SK-N-SH (cell line): Measurements from ENCODE around the gene MAGI2. TPM values are rescaled to one million over a fixed set of nuclear protein-coding genes. Genes with fewer than 3 reads are reported as not detected.
A peak's percentile ranks its signal among the peaks of the same experiment; 100 is the strongest.

Source experiments
- CTCF ChIA-PET: fragments of 300-600, 350-600 bp; formaldehyde crosslinking; extraction: SDS; loops from one replicate; lab custom pipeline; 2021; lab: Yijun Ruan, JAX
- POLR2A ChIA-PET: fragments of 350-600 bp; sonication (Branson Sonifier 250); formaldehyde crosslinking; extraction: SDS; loops from one replicate; lab custom pipeline; 2020; ENCODE audit warnings: antibody characterized with exemption, inconsistent platforms; lab: Yijun Ruan, JAX
- DNase-seq: peaks from one replicate; pipeline ENCODE4 v3.0.0; 2012
- H2AFZ ChIP-seq: fragments of 200-600 bp; sonication (generic); 2 replicates; pipeline ENCODE4 v1.8.1; 2016; ENCODE audit warnings: antibody characterized with exemption, mild to moderate bottlenecking, low read depth
- H3F3A ChIP-seq: fragments of 200-600 bp; sonication (generic); replicated peaks from 2 replicates; pipeline ENCODE3; 2016; ENCODE audit warnings: antibody characterized with exemption, mild to moderate bottlenecking; ENCODE audit not compliant: insufficient read depth
- H3K27ac ChIP-seq, 2 experiments: fragments of 200-500 bp in 1 of 2; fragments of 200-600 bp in 1 of 2; sonication (Bioruptor generic) in 1 of 2; sonication (generic), shearing (Covaris generic) in 1 of 2; 2 replicates each; pipeline versions ENCODE4 v1.5.1 to v1.6.1; 2014 to 2016; ENCODE audit warnings: low read depth in 2 of 2, inconsistent platforms in 1 of 2, low read length in 1 of 2, mild to moderate bottlenecking in 1 of 2, mixed read lengths in 1 of 2
- H3K27me3 ChIP-seq: fragments of 200-600 bp; sonication (generic), shearing (Covaris generic); 2 replicates; pipeline ENCODE4 v1.6.1; 2016; ENCODE audit warnings: mixed run types; ENCODE audit not compliant: insufficient read depth
- H3K36me3 ChIP-seq, 2 experiments: fragments of 200-500 bp in 1 of 2; fragments of 200-600 bp in 1 of 2; sonication (Bioruptor generic) in 1 of 2; sonication (generic) in 1 of 2; replicated peaks in 1 of 2; 2 replicates each; pipeline versions ENCODE3 to v1.5.1; 2014 to 2016; ENCODE audit warnings: low read length in 1 of 2, mild to moderate bottlenecking in 1 of 2; ENCODE audit not compliant: insufficient read depth in 2 of 2, control insufficient read depth in 1 of 2
- H3K4me1 ChIP-seq, 2 experiments: fragments of 200-500 bp in 1 of 2; fragments of 200-600 bp in 1 of 2; sonication (Bioruptor generic) in 1 of 2; sonication (generic), shearing (Covaris generic) in 1 of 2; 2 replicates each; pipeline versions ENCODE4 v1.5.1 to v1.6.1; 2014 to 2016; ENCODE audit warnings: low read depth in 1 of 2, low read length in 1 of 2, mixed run types in 1 of 2; ENCODE audit not compliant: insufficient read depth in 2 of 2, control insufficient read depth in 1 of 2
- H3K4me2 ChIP-seq: fragments of 200-600 bp; sonication (generic), shearing (Covaris generic); 2 replicates; pipeline ENCODE4 v1.6.1; 2017; ENCODE audit warnings: mixed run types
- H3K4me3 ChIP-seq, 2 experiments: fragments of 200-500 bp in 1 of 2; fragments of 200-600 bp in 1 of 2; sonication (Bioruptor generic) in 1 of 2; sonication (generic), shearing (Covaris generic) in 1 of 2; 2 replicates each; pipeline versions ENCODE4 v1.5.1 to v1.8.1; 2014 to 2016; ENCODE audit warnings: low read depth in 2 of 2, inconsistent platforms in 1 of 2, low read length in 1 of 2, mild to moderate bottlenecking in 1 of 2, mixed read lengths in 1 of 2, moderate library complexity in 1 of 2
- H3K79me2 ChIP-seq: fragments of 200-600 bp; sonication (generic); 2 replicates; pipeline ENCODE4 v1.8.1; 2017; ENCODE audit warnings: mild to moderate bottlenecking; ENCODE audit not compliant: insufficient read depth
- H3K9ac ChIP-seq: fragments of 200-600 bp; sonication (generic); 2 replicates; pipeline ENCODE4 v1.6.1; 2017; ENCODE audit warnings: mixed run types
- H3K9me2 ChIP-seq: fragments of 200-600 bp; sonication (generic); 2 replicates; pipeline ENCODE4 v1.6.1; 2017; ENCODE audit warnings: mixed run types
- H3K9me3 ChIP-seq: fragments of 200-600 bp; sonication (generic); 2 replicates; pipeline ENCODE4 v1.6.1; 2017; ENCODE audit warnings: mixed run types, mild to moderate bottlenecking, moderate library complexity
- H4K20me1 ChIP-seq: fragments of 200-600 bp; sonication (generic); 2 replicates; pipeline ENCODE4 v1.6.1; 2017; ENCODE audit warnings: mild to moderate bottlenecking, mixed run types; ENCODE audit not compliant: insufficient read depth
- CHD2 ChIP-seq: fragments of 150-350 bp; IDR thresholded peaks from 2 replicates; pipeline ENCODE4 v1.6.1; 2018; ENCODE audit warnings: low read length; ENCODE audit not compliant: partially characterized antibody
- ELF1 ChIP-seq: IDR thresholded peaks from 2 replicates; pipeline ENCODE4 v1.4.0; 2012
- EP300 ChIP-seq, 2 experiments: IDR thresholded peaks; 2 replicates each; pipeline versions ENCODE4 v1.4.0 to v1.6.1; 2012; ENCODE audit warnings: borderline replicate concordance in 1 of 2, low read depth in 1 of 2, low read length in 1 of 2
- EZH2phosphoT487 ChIP-seq: fragments of 200-600 bp; sonication (generic); IDR thresholded peaks from 2 replicates; pipeline ENCODE4 v1.6.1; 2017; ENCODE audit warnings: low read depth, mixed run types, mild to moderate bottlenecking, antibody characterized with exemption, moderate library complexity, borderline replicate concordance
- FOXJ3 ChIP-seq: sonication (generic); formaldehyde crosslinking; IDR thresholded peaks from 2 replicates; pipeline ENCODE4 v1.5.1; 2020; ENCODE audit warnings: mild to moderate bottlenecking, missing genetic modification reagents
- FOXM1 ChIP-seq: IDR thresholded peaks from 2 replicates; pipeline ENCODE4 v1.4.0; 2012; ENCODE audit warnings: low read depth, mild to moderate bottlenecking
- GABPA ChIP-seq: IDR thresholded peaks from 2 replicates; pipeline ENCODE4 v1.4.0; 2012; ENCODE audit warnings: low read depth, mild to moderate bottlenecking
- GATA2 ChIP-seq: sonication (generic); formaldehyde crosslinking; IDR thresholded peaks from 2 replicates; pipeline ENCODE4 v1.5.0; 2020; ENCODE audit warnings: mild to moderate bottlenecking, missing genetic modification reagents
- JUND ChIP-seq: IDR thresholded peaks from 2 replicates; pipeline ENCODE4 v1.4.0; 2012
- MXI1 ChIP-seq: IDR thresholded peaks from 2 replicates; pipeline ENCODE4 v1.6.1; 2012; ENCODE audit warnings: mild to moderate bottlenecking, low read depth, low read length, improper control_type of control experiment
- NRF1 ChIP-seq: IDR thresholded peaks from 2 replicates; pipeline ENCODE4 v1.6.1; 2012; ENCODE audit warnings: low read depth, mild to moderate bottlenecking, low read length
- RXRA ChIP-seq: IDR thresholded peaks from 2 replicates; pipeline ENCODE4 v1.4.0; 2012; ENCODE audit warnings: low read depth, mild to moderate bottlenecking, borderline replicate concordance
- SIN3A ChIP-seq: IDR thresholded peaks from 2 replicates; pipeline ENCODE4 v1.6.1; 2012; ENCODE audit warnings: low read depth, mild to moderate bottlenecking, low read length, moderate library complexity, borderline replicate concordance
- SMC3 ChIP-seq: IDR thresholded peaks from 2 replicates; pipeline ENCODE4 v1.6.1; 2012; ENCODE audit warnings: low read depth, low read length, improper control_type of control experiment
- TEAD4 ChIP-seq: IDR thresholded peaks from 2 replicates; pipeline ENCODE4 v1.4.0; 2012; ENCODE audit warnings: mild to moderate bottlenecking, borderline replicate concordance; ENCODE audit not compliant: insufficient read depth
- YY1 ChIP-seq: IDR thresholded peaks from 2 replicates; pipeline ENCODE4 v1.4.0; 2012; ENCODE audit warnings: low read depth, mild to moderate bottlenecking
- WGBS: methylation state at CpG from one replicate; pipeline ENCODE4 v1.1.6; 2017; ENCODE audit warnings: low lambda C conversion rate; 5-methylcytosine and 5-hydroxymethylcytosine counted together
- polyA plus RNA-seq, 3 experiments: library from polyadenylated mRNA; depleted of rRNA; stranded (reverse); fragments of >200 nt; gene quantifications; 2 replicates each; pipeline ENCODE4 v1.2.3, GENCODE V29; 2012
- TF ChIP-seq, protein P1 (sequence below): IDR thresholded peaks from 2 replicates; pipeline ENCODE4 v1.6.1; 2012; ENCODE audit warnings: mild to moderate bottlenecking, low read depth, low read length, moderate library complexity
- TF ChIP-seq, protein P2 (sequence below): fragments of 150-350 bp; IDR thresholded peaks from 2 replicates; pipeline ENCODE4 v1.6.1; 2016; ENCODE audit warnings: mild to moderate bottlenecking, low read depth, low read length
- TF ChIP-seq, protein P3 (sequence below): IDR thresholded peaks from 2 replicates; pipeline ENCODE4; 2012
- TF ChIP-seq, protein P4 (sequence below): fragments of 200-600 bp; sonication (generic); IDR thresholded peaks from 2 replicates; pipeline ENCODE4 v1.6.1; 2017; ENCODE audit warnings: antibody characterized with exemption, mild to moderate bottlenecking, moderate library complexity
- TF ChIP-seq, protein P5 (sequence below): fragments of 150-350 bp; IDR thresholded peaks from 2 replicates; pipeline ENCODE4 v1.6.1; 2017; ENCODE audit warnings: antibody characterized with exemption, low read length, low read depth, borderline replicate concordance
- TF ChIP-seq, protein P6 (sequence below): IDR thresholded peaks from 2 replicates; pipeline ENCODE4 v1.4.0; 2012; ENCODE audit warnings: low read depth, borderline replicate concordance

Gene MAGI2
- polyA plus RNA-seq, 1 of the 3 experiments (the other 2 are of a cell fraction): 1.1 TPM

DNA sequence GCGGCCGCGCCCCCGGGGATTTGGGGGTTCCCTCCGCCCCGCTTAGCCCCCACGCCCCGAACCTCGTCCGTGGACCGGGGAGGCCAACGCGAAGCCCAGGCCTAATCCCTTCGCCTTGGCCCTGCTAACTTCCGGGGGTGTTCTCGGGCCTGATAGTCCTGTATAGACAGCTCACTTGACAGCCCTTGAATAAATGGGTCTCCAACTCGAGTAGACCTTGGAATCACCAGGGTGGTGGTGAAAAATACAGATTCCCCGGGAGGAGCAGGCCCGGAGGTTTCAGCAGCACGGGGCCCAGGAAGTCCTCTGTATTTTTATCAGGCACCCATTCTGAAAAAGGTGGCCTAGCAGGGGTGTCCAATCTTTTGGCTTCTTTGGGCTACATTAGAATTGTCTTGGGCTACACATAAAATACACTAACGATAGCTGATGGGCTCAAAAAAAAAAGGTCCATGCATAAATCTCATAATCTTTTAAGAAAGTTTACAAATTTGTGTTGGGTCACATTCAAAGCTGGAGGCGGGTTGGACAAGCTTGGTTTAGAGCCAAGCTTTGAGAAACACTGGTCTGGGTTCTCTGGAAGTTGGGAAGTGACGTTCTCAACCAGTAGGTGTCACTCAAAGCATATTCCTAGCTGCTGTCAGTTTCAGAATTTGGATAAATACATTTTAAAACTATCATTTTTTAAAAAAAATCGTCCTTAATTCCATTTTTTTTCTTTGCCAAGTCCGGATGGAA lies 1433.2 kb downstream of the MAGI2 start:
- Histone ChIP-seq H3K27ac (peak overlapping the region; percentile 71 to 98), H4K20me1 (no peaks in the 10 kb centered on the region), H3K4me3 (peak overlapping the region; percentile 0 to 74; a peak in 3 of 4 replicates), H3K27me3 (no peaks in the 10 kb centered on the region), H3K9ac (peak overlapping the region; percentile 17; the same call in 1 of the 2 replicates), H3F3A (peaks cover 13% of the 10 kb centered on the region), H3K9me3 (no peaks in the 10 kb centered on the region), H3K36me3 (no peaks in the 10 kb centered on the region), H2AFZ (peak overlapping the region; percentile 95), H3K4me2 (peak overlapping the region; percentile 15), H3K9me2 (no peaks in the 10 kb centered on the region), H3K4me1 (peaks cover 8 to 43% of the 10 kb centered on the region in 2 experiments; a peak in 3 of 4 replicates), H3K79me2 (no peaks in the 10 kb centered on the region)
- peak; percentile 83 for DNase-seq
- CTCF ChIA-PET: interaction anchor here (0.5 to 4.8 kb wide), 91 partner anchors 8 to 2000 kb away, joined by 3 to 49 read pairs (median 4); no protein-coding TSS in a partner anchor
- POLR2A ChIA-PET: interaction anchor here (0.7 to 0.9 kb wide), 3 partner anchors 11 to 201 kb away, joined by 3 to 4 read pairs (median 3); no protein-coding TSS in a partner anchor
- WGBS: 9% methylated on average over 25 of the region's 25 CpGs
- TF ChIP-seq JUND: no peak
- TF ChIP-seq GABPA: no peak
- peak; percentile 73; the same call in 1 of the 2 replicates for TF ChIP-seq FOXM1
- no peak for TF ChIP-seq EZH2phosphoT487
- TF ChIP-seq FOXJ3 (CRISPR knock-in tag): no peak
- 0 out of 2 replicates have a peak, but pooled peaks have one; percentile 12 for TF ChIP-seq MXI1
- TF ChIP-seq, protein P1, sequence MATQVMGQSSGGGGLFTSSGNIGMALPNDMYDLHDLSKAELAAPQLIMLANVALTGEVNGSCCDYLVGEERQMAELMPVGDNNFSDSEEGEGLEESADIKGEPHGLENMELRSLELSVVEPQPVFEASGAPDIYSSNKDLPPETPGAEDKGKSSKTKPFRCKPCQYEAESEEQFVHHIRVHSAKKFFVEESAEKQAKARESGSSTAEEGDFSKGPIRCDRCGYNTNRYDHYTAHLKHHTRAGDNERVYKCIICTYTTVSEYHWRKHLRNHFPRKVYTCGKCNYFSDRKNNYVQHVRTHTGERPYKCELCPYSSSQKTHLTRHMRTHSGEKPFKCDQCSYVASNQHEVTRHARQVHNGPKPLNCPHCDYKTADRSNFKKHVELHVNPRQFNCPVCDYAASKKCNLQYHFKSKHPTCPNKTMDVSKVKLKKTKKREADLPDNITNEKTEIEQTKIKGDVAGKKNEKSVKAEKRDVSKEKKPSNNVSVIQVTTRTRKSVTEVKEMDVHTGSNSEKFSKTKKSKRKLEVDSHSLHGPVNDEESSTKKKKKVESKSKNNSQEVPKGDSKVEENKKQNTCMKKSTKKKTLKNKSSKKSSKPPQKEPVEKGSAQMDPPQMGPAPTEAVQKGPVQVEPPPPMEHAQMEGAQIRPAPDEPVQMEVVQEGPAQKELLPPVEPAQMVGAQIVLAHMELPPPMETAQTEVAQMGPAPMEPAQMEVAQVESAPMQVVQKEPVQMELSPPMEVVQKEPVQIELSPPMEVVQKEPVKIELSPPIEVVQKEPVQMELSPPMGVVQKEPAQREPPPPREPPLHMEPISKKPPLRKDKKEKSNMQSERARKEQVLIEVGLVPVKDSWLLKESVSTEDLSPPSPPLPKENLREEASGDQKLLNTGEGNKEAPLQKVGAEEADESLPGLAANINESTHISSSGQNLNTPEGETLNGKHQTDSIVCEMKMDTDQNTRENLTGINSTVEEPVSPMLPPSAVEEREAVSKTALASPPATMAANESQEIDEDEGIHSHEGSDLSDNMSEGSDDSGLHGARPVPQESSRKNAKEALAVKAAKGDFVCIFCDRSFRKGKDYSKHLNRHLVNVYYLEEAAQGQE: no peak
- TF ChIP-seq YY1: no peak
- TF ChIP-seq, protein P2, sequence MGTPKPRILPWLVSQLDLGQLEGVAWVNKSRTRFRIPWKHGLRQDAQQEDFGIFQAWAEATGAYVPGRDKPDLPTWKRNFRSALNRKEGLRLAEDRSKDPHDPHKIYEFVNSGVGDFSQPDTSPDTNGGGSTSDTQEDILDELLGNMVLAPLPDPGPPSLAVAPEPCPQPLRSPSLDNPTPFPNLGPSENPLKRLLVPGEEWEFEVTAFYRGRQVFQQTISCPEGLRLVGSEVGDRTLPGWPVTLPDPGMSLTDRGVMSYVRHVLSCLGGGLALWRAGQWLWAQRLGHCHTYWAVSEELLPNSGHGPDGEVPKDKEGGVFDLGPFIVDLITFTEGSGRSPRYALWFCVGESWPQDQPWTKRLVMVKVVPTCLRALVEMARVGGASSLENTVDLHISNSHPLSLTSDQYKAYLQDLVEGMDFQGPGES: no peak
- TF ChIP-seq CHD2: peak; percentile 23
- TF ChIP-seq GATA2 (CRISPR knock-in tag): no peak
- TF ChIP-seq, protein P3, sequence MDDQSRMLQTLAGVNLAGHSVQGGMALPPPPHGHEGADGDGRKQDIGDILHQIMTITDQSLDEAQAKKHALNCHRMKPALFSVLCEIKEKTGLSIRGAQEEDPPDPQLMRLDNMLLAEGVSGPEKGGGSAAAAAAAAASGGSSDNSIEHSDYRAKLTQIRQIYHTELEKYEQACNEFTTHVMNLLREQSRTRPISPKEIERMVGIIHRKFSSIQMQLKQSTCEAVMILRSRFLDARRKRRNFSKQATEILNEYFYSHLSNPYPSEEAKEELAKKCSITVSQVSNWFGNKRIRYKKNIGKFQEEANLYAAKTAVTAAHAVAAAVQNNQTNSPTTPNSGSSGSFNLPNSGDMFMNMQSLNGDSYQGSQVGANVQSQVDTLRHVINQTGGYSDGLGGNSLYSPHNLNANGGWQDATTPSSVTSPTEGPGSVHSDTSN: peak; percentile 67
- TF ChIP-seq NRF1: no peak
- no peak for TF ChIP-seq SIN3A
- TF ChIP-seq ELF1: no peak
- TF ChIP-seq, protein P4, sequence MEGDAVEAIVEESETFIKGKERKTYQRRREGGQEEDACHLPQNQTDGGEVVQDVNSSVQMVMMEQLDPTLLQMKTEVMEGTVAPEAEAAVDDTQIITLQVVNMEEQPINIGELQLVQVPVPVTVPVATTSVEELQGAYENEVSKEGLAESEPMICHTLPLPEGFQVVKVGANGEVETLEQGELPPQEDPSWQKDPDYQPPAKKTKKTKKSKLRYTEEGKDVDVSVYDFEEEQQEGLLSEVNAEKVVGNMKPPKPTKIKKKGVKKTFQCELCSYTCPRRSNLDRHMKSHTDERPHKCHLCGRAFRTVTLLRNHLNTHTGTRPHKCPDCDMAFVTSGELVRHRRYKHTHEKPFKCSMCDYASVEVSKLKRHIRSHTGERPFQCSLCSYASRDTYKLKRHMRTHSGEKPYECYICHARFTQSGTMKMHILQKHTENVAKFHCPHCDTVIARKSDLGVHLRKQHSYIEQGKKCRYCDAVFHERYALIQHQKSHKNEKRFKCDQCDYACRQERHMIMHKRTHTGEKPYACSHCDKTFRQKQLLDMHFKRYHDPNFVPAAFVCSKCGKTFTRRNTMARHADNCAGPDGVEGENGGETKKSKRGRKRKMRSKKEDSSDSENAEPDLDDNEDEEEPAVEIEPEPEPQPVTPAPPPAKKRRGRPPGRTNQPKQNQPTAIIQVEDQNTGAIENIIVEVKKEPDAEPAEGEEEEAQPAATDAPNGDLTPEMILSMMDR: peak; percentile 97
- TF ChIP-seq TEAD4: no peak
- TF ChIP-seq, protein P5, sequence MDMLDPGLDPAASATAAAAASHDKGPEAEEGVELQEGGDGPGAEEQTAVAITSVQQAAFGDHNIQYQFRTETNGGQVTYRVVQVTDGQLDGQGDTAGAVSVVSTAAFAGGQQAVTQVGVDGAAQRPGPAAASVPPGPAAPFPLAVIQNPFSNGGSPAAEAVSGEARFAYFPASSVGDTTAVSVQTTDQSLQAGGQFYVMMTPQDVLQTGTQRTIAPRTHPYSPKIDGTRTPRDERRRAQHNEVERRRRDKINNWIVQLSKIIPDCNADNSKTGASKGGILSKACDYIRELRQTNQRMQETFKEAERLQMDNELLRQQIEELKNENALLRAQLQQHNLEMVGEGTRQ: no peak
- no peak; a peak in 1 of 4 replicates for TF ChIP-seq EP300 (IDR thresholded peaks at IDR 0.05; ENCODE audit: borderline replicate concordance in 1 of 2, low read depth in 1 of 2, low read length in 1 of 2)
- TF ChIP-seq, protein P6, sequence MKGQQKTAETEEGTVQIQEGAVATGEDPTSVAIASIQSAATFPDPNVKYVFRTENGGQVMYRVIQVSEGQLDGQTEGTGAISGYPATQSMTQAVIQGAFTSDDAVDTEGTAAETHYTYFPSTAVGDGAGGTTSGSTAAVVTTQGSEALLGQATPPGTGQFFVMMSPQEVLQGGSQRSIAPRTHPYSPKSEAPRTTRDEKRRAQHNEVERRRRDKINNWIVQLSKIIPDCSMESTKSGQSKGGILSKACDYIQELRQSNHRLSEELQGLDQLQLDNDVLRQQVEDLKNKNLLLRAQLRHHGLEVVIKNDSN: no peak
- TF ChIP-seq SMC3: peak; percentile 70
- no peak for TF ChIP-seq RXRA
